ENCODE measurements around the gene CREBRF. TPM values are rescaled to one million over a fixed set of nuclear protein-coding genes. Genes with fewer than 3 reads are reported as not detected.
"Not testable (repeated sequence)": the region's sequence is repeated elsewhere in the genome, so short reads cannot be mapped to it uniquely, and the experiment has no call there.

Gene CREBRF
- total and polyA plus RNA-seq, 9 of the 15 experiments (the other 6 are each of a cell fraction or from before 2014, with no cell fraction given) = 1.1 to 4.9 (median 2.9) TPM

GRCh38 chr5:173154619-173155018 lies 98.5 kb downstream of the CREBRF start:
- H3K9ac ChIP-seq (ENCODE audit: insufficient read depth in 1 of 2, low read depth in 2 of 2, low read length in 2 of 2); H3K4me1 ChIP-seq (replicated peaks in 1 of 2; ENCODE audit: control insufficient read depth in 2 of 2, insufficient read depth in 2 of 2, low read length in 2 of 2); H3K4me3 ChIP-seq; H3K27me3 ChIP-seq (ENCODE audit: control insufficient read depth in 2 of 2, insufficient read depth in 2 of 2, low read length in 2 of 2); H2AFZ ChIP-seq (ENCODE audit: low read depth, low read length); FAIRE-seq; BruUV-seq (replicated peaks); H3K79me2 ChIP-seq (ENCODE audit: control insufficient read depth, insufficient read depth, low read length); H4K20me1 ChIP-seq (replicated peaks; ENCODE audit: control insufficient read depth, insufficient read depth, low read length); in situ Hi-C loops (cut with MboI); ATAC-seq; DNase-seq (ENCODE audit: extremely low read depth in 1 of 4, low spot score in 3 of 4); H3K9me1 ChIP-seq (ENCODE audit: control insufficient read depth, insufficient read depth, low read length); intact Hi-C loops (cut with micrococcal nuclease); CTCF ChIA-PET (ENCODE audit: low intra/inter-chr PET ratio); H3K9me3 ChIP-seq (replicated peaks; ENCODE audit: control insufficient read depth, insufficient read depth, low read depth, low read length); H3K27ac ChIP-seq (ENCODE audit: extremely low read depth, low read depth, low read length); H3K4me2 ChIP-seq (ENCODE audit: insufficient read depth, low read length); POLR2A ChIA-PET: not testable (repeated sequence)
- 92% methylated on average over 5 of the region's 5 CpGs for WGBS (ENCODE audit: insufficient coverage, low coverage, missing lambda C conversion rate)
- peaks cover 54% of the 10 kb centered on the region; the same call in 2 of the 3 replicates for H3K36me3 ChIP-seq (ENCODE audit: control insufficient read depth, insufficient read depth, low read length)

GRCh38 chr5:173155912-173156311 lies 99.8 kb downstream of the CREBRF start:
- POLR2A ChIA-PET = interaction anchor here (1.1 kb wide), 1 partner anchor 12 kb away, joined by 3 read pairs; no protein-coding TSS in a partner anchor
- Histone ChIP-seq H3K4me1 (replicated peaks in 1 of 2; ENCODE audit: control insufficient read depth in 2 of 2, insufficient read depth in 2 of 2, low read length in 2 of 2) (0 out of 5 replicates have a peak, but pooled peaks cover 0 to 2% of the 10 kb centered on the region in 2 experiments), H3K4me3 (no peak overlapping the region), H2AFZ (ENCODE audit: low read depth, low read length) (no peak overlapping the region), H3K4me2 (ENCODE audit: insufficient read depth, low read length) (no peak overlapping the region), H3K36me3 (ENCODE audit: control insufficient read depth, insufficient read depth, low read length) (peaks cover 62% of the 10 kb centered on the region; the same call in 2 of the 3 replicates), H3K27ac (ENCODE audit: extremely low read depth, low read depth, low read length) (no peak overlapping the region), H3K9me3 (replicated peaks; ENCODE audit: control insufficient read depth, insufficient read depth, low read depth, low read length) (no peaks in the 10 kb centered on the region), H4K20me1 (replicated peaks; ENCODE audit: control insufficient read depth, insufficient read depth, low read length) (no peaks in the 10 kb centered on the region), H3K9me1 (ENCODE audit: control insufficient read depth, insufficient read depth, low read length) (no peaks in the 10 kb centered on the region), H3K79me2 (ENCODE audit: control insufficient read depth, insufficient read depth, low read length) (no peaks in the 10 kb centered on the region), H3K27me3 (ENCODE audit: control insufficient read depth in 2 of 2, insufficient read depth in 2 of 2, low read length in 2 of 2) (no peaks in the 10 kb centered on the region), H3K9ac (ENCODE audit: insufficient read depth in 1 of 2, low read depth in 2 of 2, low read length in 2 of 2) (no peak overlapping the region)
- WGBS (ENCODE audit: insufficient coverage, low coverage, missing lambda C conversion rate) = 67% methylated on average over 2 of the region's 2 CpGs
- TF ChIP-seq SP1 (CRISPR knock-in tag; IDR thresholded peaks at IDR 0.05) (no peak), ZNF668 (CRISPR knock-in tag; IDR thresholded peaks at IDR 0.05) (no peak), POU5F1 (IDR thresholded peaks at IDR 0.05; ENCODE audit: borderline replicate concordance, low read depth, low read length, partially characterized antibody) (no peak)
- no TSS peak for BruUV-seq (replicated peaks)
- no peak for FAIRE-seq
- ATAC-seq = no peak
- DNase-seq (ENCODE audit: extremely low read depth in 1 of 4, low spot score in 3 of 4) = no peak
- in situ Hi-C loops (cut with MboI) (no loop called here), intact Hi-C loops (cut with micrococcal nuclease) (no loop called here)
- CTCF ChIA-PET (ENCODE audit: low intra/inter-chr PET ratio) = interaction anchor here (0.7 kb wide), 1 partner anchor 68 kb away, joined by 3 read pairs; no protein-coding TSS in a partner anchor
